Mesendoderm (in vitro differentiated cells): ENCODE measurements around the gene F12.

Experiments used
- DNase-seq: peaks from one replicate; pipeline ENCODE4 v3.0.0; 2013
- H2AK5ac ChIP-seq: 2 replicates; pipeline ENCODE4 v1.6.1; 2013; ENCODE audit warnings: low read length, inconsistent platforms
- H2BK120ac ChIP-seq: 2 replicates; pipeline ENCODE4 v1.6.1; 2013; ENCODE audit warnings: low read depth, mild to moderate bottlenecking, low read length, moderate library complexity, mixed read lengths
- H2BK15ac ChIP-seq: replicated peaks from 2 replicates; pipeline ENCODE4 v1.6.1; 2013; ENCODE audit warnings: low read depth, mild to moderate bottlenecking, moderate library complexity
- H2BK5ac ChIP-seq: 2 replicates; pipeline ENCODE4 v1.6.1; 2013; ENCODE audit warnings: low read length, inconsistent platforms
- H3K18ac ChIP-seq: 2 replicates; pipeline ENCODE4 v1.6.1; 2013; ENCODE audit warnings: mild to moderate bottlenecking, low read length, mixed read lengths
- H3K23ac ChIP-seq: one replicate; pipeline ENCODE4 v1.6.1; 2013; ENCODE audit warnings: low read length
- H3K27ac ChIP-seq: 2 replicates; pipeline ENCODE4 v1.5.1; 2013; ENCODE audit warnings: low read depth, mild to moderate bottlenecking, inconsistent platforms, low read length, moderate library complexity
- H3K27me3 ChIP-seq: 2 replicates; pipeline ENCODE4 v1.6.1; 2013; ENCODE audit warnings: low read length, control low read depth, mild to moderate bottlenecking, inconsistent platforms; ENCODE audit not compliant: insufficient read depth, poor library complexity
- H3K36me3 ChIP-seq: 2 replicates; pipeline ENCODE4 v1.6.1; 2013; ENCODE audit warnings: low read length, inconsistent platforms; ENCODE audit not compliant: control insufficient read depth, insufficient read depth
- H3K4ac ChIP-seq: one replicate; pipeline ENCODE4 v1.6.1; 2013; ENCODE audit warnings: low read depth, mild to moderate bottlenecking, low read length, moderate library complexity
- H3K4me1 ChIP-seq: 2 replicates; pipeline ENCODE4 v1.6.1; 2013; ENCODE audit warnings: low read depth, low read length, inconsistent platforms; ENCODE audit not compliant: control insufficient read depth
- H3K4me2 ChIP-seq: 2 replicates; pipeline ENCODE4 v1.6.1; 2013; ENCODE audit warnings: low read length
- H3K4me3 ChIP-seq: 2 replicates; pipeline ENCODE4 v1.5.1; 2013; ENCODE audit warnings: mild to moderate bottlenecking, low read length
- H3K56ac ChIP-seq: one replicate; pipeline ENCODE4 v1.6.1; 2013; ENCODE audit warnings: low read length
- H3K79me1 ChIP-seq: 2 replicates; pipeline ENCODE4 v1.6.1; 2013; ENCODE audit warnings: low read length, inconsistent platforms
- H3K79me2 ChIP-seq: 2 replicates; pipeline ENCODE4 v1.6.1; 2013; ENCODE audit warnings: mild to moderate bottlenecking, low read length; ENCODE audit not compliant: control insufficient read depth, insufficient read depth
- H3K9ac ChIP-seq: 2 replicates; pipeline ENCODE4 v1.6.1; 2013; ENCODE audit warnings: low read length, inconsistent platforms
- H4K5ac ChIP-seq: one replicate; pipeline ENCODE4 v1.6.1; 2013; ENCODE audit warnings: low read length
- H4K8ac ChIP-seq: one replicate; pipeline ENCODE4 v1.6.1; 2013; ENCODE audit warnings: low read depth, mild to moderate bottlenecking, control low read depth, low read length, moderate library complexity
- WGBS: extraction: QIAGEN DNeasy Blood & Tissue Kit; methylation state at CpG from one replicate; pipeline ENCODE4 v1.1.7; 2013; ENCODE audit warnings: low lambda C conversion rate, missing lambda C conversion rate; ENCODE audit not compliant: insufficient coverage; ENCODE audit errors: extremely low coverage; 5-methylcytosine and 5-hydroxymethylcytosine counted together

F12 gene

DNA sequence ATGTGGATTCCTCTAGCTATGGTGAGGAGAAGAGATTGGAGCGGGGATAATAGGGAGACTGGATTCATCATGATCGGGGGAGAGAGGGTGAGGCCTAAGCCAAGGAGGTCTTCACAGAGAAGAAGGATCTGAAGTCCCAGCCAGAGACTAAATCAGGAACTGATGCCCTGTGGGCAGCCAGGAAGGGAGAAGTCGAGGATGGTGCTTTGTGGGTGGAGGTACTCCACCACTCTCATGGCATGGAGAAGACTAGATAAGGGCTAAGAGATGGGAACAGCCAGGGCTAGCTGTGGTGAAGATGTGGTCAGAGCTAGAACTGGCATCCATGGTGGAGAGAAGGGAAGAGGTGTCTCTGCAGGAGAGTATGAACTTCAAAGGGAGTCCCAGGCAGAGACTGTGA is 54.7 kb downstream of the F12 start:
- Histone ChIP-seq H3K36me3 (no peaks in the 10 kb centered on the region), H3K27me3 (no peaks in the 10 kb centered on the region), H3K27ac (no peak overlapping the region), H4K8ac (no peak overlapping the region), H3K9ac (no peak overlapping the region), H3K23ac (no peak overlapping the region), H2BK15ac (no peak overlapping the region), H2AK5ac (no peak overlapping the region), H3K4ac (no peak overlapping the region), H3K4me1 (peaks cover 4% of the 10 kb centered on the region), H3K56ac (no peak overlapping the region), H3K18ac (no peak overlapping the region), H2BK120ac (no peak overlapping the region), H4K5ac (no peak overlapping the region), H3K79me1 (peaks cover 16% of the 10 kb centered on the region), H3K79me2 (peaks cover 16% of the 10 kb centered on the region), H3K4me3 (no peak overlapping the region), H2BK5ac (no peak overlapping the region), H3K4me2 (no peak overlapping the region)
- DNase-seq, result no peak
- WGBS, result no CpG with 5 or more reads among the region's 3 CpGs

DNA sequence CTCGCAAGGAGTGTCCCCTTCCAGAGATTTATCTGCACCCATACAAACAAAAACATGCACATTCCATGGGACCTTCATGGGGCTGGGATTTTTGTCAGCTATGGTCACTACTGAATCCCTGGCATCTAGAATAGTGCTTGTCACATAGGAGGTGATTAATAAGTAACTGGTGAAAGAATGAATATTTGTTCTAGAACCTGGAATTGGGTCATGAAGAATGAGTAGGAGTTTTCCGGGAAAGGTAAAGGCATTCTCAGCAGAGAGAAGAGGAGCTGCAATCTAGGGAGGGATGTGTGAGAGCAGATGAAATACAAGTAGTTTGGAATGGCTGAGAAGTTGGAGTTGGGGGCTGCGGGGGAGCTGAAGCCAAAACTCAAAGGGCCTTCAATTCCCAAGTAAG is 55.1 kb downstream of the F12 start:
- no peak for DNase-seq
- H2AK5ac ChIP-seq, result no peak overlapping the region
- no peak overlapping the region for H4K5ac ChIP-seq
- no peak overlapping the region for H3K18ac ChIP-seq
- H3K4ac ChIP-seq, result no peak overlapping the region
- H2BK15ac ChIP-seq, result no peak overlapping the region
- H3K4me2 ChIP-seq, result no peak overlapping the region
- H3K23ac ChIP-seq, result no peak overlapping the region
- no CpG with 5 or more reads among the region's 3 CpGs for WGBS
- H3K36me3 ChIP-seq, result no peaks in the 10 kb centered on the region
- H3K27ac ChIP-seq, result no peak overlapping the region
- no peak overlapping the region for H2BK5ac ChIP-seq
- no peaks in the 10 kb centered on the region for H3K27me3 ChIP-seq
- peaks cover 17% of the 10 kb centered on the region for H3K79me1 ChIP-seq
- H3K79me2 ChIP-seq, result peaks cover 19% of the 10 kb centered on the region
- H4K8ac ChIP-seq, result no peak overlapping the region
- peaks cover 4% of the 10 kb centered on the region for H3K4me1 ChIP-seq
- H2BK120ac ChIP-seq, result no peak overlapping the region
- H3K4me3 ChIP-seq, result no peak overlapping the region
- H3K56ac ChIP-seq, result no peak overlapping the region
- no peak overlapping the region for H3K9ac ChIP-seq

DNA sequence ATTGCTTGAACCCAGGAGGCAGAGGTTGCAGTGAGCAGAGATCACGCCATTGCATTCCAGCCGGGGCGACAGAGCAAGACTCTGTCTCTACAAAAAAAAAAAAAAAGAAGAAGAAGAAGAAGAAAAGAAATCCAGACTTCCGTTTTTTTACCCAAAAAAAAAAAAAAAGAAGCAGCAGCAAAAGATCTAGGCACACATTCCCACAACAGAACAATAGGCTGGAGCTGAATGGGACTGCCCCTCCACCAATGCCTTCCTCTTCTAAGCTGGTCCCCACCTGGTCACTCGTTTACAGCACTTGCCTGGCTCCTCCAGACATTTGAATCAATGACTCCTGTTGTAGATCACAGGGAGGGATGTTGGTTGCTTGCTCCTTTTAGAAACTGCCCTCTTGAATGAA is 56.3 kb downstream of the F12 start:
- peaks cover 23% of the 10 kb centered on the region for H3K79me2 ChIP-seq
- H4K5ac ChIP-seq, result no peak overlapping the region
- no peak overlapping the region for H2AK5ac ChIP-seq
- H3K27me3 ChIP-seq, result no peaks in the 10 kb centered on the region
- no peak overlapping the region for H2BK5ac ChIP-seq
- no peak overlapping the region for H2BK15ac ChIP-seq
- H3K4me1 ChIP-seq, result peaks cover 4% of the 10 kb centered on the region
- H3K18ac ChIP-seq, result no peak overlapping the region
- no peak overlapping the region for H4K8ac ChIP-seq
- H3K4me2 ChIP-seq, result no peak overlapping the region
- H2BK120ac ChIP-seq, result no peak overlapping the region
- no peak for DNase-seq
- WGBS, result no CpG with 5 or more reads among the region's 5 CpGs
- H3K23ac ChIP-seq, result no peak overlapping the region
- no peaks in the 10 kb centered on the region for H3K36me3 ChIP-seq
- peaks cover 18% of the 10 kb centered on the region for H3K79me1 ChIP-seq
- H3K4me3 ChIP-seq, result no peak overlapping the region
- H3K4ac ChIP-seq, result no peak overlapping the region
- H3K27ac ChIP-seq, result no peak overlapping the region
- H3K56ac ChIP-seq, result no peak overlapping the region
- H3K9ac ChIP-seq, result no peak overlapping the region
